Measurements from ENCODE around the gene GPR39.

DNA sequence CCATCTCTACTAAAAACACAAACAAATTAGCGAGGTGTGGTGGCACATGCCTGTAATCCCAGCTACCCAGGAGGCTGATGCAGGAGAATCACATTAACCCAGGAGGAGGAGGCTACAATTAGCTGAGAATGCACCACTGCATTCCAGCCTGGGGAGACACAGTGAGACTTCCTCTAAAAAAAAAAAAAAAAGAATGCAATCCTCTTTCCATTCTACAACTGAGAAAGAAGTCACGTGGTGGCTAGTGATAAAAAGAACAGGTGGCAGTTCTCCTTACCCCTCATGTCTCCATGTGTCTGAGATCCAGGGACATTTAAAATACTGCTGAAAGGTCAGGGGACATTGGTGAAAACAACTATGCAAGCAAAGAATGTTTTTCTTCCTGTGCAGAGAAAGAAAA lies 24.4 kb upstream of the GPR39 start:
- TF ChIP-seq, protein P1, sequence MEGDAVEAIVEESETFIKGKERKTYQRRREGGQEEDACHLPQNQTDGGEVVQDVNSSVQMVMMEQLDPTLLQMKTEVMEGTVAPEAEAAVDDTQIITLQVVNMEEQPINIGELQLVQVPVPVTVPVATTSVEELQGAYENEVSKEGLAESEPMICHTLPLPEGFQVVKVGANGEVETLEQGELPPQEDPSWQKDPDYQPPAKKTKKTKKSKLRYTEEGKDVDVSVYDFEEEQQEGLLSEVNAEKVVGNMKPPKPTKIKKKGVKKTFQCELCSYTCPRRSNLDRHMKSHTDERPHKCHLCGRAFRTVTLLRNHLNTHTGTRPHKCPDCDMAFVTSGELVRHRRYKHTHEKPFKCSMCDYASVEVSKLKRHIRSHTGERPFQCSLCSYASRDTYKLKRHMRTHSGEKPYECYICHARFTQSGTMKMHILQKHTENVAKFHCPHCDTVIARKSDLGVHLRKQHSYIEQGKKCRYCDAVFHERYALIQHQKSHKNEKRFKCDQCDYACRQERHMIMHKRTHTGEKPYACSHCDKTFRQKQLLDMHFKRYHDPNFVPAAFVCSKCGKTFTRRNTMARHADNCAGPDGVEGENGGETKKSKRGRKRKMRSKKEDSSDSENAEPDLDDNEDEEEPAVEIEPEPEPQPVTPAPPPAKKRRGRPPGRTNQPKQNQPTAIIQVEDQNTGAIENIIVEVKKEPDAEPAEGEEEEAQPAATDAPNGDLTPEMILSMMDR (conservative IDR thresholded peaks at IDR 0.05), result no peak
- no peak for TF ChIP-seq EZH2 (IDR thresholded peaks at IDR 0.05; ENCODE audit: low read depth)
